GM21447 (cell line): ENCODE data around the gene CA11.
"Not testable (repeated sequence)": the region's sequence is repeated elsewhere in the genome, so short reads cannot be mapped to it uniquely, and the experiment has no call there.

Source experiments
- ATAC-seq: cut with Tn5 transposase; IDR thresholded peaks from one replicate; pipeline ENCODE4 v1.9.1; 2021; ENCODE audit not compliant: unreplicated experiment

Gene CA11

GRCh38 chr19:48669903-48670668 lies 24.1 kb upstream of the CA11 start:
- no peak for ATAC-seq

DNA sequence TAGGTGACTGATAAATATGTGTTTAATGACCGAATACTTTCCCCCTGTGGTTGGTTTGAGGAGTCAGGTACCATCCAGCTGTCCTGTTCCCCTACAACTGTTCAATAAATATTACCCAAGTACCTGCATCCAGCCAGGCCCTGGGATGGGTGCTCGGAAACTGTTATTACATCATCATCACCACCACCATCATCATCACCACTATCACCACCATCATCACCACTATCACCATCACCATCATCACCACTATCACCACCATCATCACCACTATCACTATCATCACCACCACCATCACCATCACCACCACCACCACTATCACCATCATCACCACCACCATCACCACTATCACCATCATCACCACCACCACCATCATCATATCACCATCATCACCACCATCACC lies 22.8 kb upstream of the CA11 start:
- no peak for ATAC-seq

DNA sequence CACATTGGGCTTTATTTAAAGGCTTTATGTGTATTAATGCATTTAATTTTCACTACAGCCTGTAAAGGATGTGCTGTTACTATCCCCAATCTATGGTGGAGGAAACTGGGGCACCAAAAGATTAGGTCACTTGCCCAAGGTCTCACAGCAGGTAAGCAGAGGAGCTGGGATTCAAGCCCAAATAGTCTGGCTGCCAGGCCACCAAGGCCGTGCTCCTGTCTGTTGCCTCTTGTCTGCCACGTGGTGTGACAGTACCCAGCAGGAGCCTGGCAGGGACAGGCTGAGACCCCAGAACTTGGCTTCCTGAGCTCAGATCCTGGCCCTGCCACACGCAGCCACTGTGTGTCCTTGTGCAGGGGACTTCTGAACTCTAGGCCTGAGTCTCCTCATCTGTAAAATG lies 22.3 kb upstream of the CA11 start:
- no peak for ATAC-seq

GRCh38 chr19:48665786-48666185 lies 19.8 kb upstream of the CA11 start:
- ATAC-seq, result no peak

DNA sequence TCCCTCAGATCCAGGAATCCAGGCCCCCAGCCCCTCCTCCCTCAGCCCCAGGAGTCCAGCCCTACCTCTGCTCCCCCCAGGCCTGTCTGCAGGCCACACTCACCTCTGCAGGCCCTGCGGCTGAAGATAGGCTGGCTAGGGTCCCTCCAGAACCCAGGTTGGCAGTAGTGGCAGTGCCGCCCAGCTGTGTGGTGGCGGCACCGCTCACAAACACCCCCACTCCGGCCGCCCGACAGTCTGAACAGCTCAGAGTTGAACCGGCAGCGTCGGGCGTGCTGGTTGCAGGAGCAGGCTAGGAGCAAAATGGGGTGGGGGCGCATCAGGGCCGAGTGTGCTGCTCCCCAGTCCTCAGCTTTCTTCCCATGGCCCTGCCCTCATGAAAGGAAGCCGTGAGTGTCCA lies 18.5 kb upstream of the CA11 start:
- ATAC-seq, result no peak

DNA sequence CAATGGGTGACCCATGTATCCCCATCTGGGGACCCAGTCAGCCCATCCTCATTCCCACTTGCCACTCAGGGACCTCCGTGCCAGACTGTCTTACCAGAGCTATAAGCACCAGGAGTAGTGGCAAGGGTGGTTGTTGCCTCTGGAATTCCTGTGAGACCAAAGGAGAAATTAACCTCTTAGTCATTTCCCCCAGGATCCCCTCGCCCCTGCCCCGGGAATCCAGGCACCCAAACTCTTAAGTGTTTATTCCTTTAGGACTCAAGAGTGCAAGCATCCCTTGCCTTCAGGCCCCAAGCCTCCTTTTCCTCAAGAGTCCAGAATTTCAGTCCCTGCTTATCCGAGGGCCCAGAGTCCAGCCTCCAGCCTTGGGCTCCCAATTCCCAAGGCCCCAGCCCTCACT lies 17.7 kb upstream of the CA11 start:
- no peak for ATAC-seq

GRCh38 chr19:48661711-48662090 lies 15.7 kb upstream of the CA11 start:
- ATAC-seq, result no peak

- ATAC-seq, result peak; percentile 84
Observed at GRCh38 chr19:48660852-48661710, 15.1 kb upstream of the CA11 start.

GRCh38 chr19:48659768-48660167 lies 13.8 kb upstream of the CA11 start:
- ATAC-seq, result no peak

- no peak for ATAC-seq
Observed at GRCh38 chr19:48658483-48658882, 12.5 kb upstream of the CA11 start.

DNA sequence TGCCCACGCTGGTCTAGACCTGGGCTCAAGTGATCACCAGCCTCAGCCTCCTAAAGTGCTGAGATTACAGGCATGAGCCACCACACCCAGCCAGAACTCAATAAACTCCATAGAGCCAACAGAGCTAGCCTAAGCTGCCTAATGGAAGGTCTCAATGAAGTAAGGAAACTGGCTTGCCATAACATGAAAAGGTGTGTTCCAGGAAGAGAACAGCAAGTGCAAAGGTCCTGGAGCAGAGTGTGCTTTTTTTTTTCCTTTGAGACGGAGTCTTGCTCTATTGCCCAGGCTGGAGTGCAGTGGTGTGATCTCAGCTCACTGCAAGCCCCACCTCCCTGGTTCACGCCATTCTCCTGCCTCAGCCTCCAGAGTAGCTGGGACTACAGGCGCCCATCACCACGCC lies 11.8 kb upstream of the CA11 start:
- not testable (repeated sequence) for ATAC-seq

DNA sequence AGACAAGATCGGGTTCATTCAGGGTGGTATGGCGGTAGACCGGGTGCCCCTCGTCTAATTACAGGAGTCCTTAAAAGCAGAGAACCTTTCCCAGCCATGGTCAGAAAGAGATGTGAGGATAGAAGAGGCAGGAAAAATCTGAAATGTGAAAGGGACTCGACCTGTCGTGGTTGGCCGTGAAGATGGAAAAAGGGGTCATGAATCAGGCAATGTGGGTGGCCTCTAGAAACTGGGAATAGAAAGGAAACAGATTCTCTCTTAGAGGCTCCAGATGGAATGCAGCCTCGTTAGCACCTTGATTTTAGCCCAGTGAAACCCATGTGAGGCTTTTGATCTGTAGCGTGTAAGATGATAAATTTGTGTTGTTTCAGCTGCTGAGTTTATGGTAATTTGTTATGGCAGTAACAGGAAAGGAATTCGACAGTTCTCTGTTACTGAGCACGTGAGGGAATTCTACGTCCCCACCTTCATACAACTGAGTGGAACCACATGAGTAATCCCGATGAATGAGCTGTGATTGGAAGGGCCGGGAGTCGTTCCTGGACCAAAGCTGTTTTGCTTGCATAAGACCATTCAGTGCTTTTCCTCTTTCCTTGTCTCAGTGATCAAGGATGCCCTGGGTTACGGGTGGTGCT lies 11.0 kb upstream of the CA11 start:
- ATAC-seq, result no peak

- no peak for ATAC-seq
Observed at GRCh38 chr19:48654299-48655059, 8.5 kb upstream of the CA11 start.

- no peak for ATAC-seq
Observed at GRCh38 chr19:48651683-48652048, 5.7 kb upstream of the CA11 start.

DNA sequence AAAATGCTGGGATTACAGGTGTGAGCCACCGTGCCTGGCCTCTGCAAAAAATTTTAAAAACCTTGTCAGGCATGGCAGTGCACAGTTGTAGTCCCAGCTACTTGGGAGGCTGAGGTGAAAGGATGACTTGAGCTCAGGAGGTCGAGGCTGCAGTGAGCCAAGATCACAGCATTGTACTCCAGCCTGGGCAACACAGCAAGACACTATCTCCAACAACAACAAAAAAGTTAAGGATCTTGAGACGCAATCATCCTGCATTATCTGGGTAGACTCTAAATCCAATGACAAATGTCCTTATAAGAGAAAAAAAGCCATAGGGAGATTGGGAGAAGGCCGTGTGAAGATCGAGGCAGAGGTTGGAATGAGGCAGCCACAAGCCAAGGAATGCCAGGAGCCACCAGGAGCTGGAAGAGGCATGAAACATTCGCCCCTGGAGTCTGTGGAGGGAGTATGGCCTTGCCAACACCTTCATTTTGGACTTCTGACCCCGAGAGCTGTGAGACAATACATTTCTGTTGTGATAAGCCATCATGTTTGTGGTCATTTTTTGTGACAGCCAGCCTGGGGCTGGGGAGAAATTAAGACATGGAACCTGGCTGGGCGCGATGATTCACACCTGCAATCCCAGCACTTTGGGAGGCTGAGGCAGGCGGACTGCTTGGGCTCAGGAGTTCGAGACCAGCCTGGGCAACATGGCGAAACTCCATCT lies 5.1 kb upstream of the CA11 start:
- no peak for ATAC-seq

DNA sequence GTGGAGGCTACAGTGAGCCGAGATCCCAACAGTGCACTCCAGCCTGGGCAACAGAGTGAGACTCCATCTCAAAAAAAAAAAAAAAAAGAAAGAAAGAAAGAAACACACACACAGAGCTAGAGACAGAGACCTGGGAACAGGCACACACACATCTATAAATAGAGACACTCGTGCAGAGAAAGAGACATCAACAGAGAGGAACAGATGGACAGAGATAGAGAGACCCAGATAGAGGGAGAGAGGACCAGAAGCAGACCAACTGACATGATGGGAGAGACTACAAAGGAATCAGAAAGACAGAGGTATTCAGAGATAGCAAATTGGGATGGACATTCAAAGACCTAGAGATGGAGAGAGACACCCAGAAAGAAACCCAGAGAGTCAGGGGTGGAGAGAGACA lies 2.1 kb upstream of the CA11 start:
- no peak for ATAC-seq

DNA sequence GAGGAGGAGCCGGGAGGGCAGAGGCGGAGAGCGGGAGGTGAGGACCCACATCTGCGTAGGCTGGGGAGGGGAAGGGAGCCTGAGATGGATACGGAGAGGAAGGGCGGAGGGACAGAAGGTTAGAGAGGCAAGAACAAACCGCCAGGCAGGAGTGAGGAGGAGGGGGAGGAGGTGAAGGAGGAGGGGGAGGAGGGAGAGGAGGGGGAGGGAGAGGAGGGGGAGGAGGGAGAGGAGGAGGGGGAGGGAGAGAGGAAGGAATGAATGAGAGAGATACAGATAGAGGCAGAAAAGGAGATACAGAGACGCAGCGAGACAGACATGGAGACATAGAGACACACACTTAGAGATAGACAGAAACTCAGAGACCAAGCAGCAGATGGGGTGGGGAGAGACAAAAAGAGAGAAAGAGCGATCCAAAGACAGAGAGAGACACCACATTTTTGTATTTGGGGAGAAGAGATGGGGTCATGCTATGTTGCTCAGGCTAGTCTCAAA lies 782 bp upstream of the CA11 start:
- ATAC-seq, result no peak

DNA sequence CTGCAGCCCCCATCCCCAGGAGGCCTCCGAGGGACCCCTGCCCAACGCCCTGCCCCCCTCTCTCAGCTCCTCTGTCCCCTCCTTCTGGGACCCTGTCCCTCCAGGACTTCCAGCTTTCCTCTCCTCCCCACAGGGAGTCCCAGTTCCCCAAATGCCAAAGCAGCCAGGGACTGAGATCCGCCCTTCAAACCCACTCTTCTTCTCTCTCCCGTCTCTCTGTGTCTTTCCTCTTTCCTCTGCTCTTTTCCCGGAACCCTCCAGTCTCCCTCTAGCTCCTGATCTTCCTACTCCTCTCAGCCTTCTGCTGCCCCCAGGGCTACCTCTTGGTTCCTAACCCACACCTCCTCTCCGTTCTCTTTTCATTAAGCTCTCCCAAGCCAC lies 377 bp downstream of the CA11 start:
- ATAC-seq, result no peak

DNA sequence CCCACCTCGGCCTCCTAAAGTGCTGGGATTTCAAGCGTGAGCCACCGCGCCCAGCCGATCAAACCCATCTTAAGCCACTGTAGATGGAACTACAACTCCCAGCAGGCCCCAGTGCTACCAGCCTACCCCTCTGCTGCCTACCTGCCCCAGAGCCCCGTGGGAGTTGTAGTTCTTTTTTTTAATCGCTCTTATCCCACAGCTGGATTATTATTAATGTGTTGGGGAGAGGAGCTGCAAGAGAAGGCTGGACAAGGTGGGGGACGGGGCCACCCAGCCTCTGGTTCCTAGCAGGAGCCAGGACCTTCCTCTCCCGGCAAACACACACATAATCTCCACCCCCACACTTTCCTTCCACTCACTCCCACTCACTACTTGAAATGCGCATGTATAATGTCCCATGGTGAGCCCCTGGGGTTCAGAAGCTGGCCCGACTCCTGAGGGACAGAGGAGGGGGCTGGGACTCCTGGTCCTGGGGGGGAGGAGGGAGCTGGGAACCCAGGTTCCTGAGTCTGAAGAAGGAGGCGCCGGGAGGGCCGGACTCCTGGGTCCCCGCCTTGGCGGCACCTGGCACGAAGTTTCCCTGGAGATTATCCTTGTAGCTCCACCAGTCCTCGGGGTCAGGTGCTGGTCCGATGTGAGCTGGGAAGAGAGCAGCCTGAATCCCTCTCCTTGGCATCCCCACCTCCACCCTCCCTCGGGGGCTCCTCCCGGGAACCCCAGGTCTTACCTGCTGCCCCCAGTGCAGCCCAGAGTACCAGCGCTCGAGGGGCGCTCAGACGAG lies 958 bp downstream of the CA11 start:
- no peak for ATAC-seq

GRCh38 chr19:48644355-48644754 lies 1.6 kb downstream of the CA11 start:
- ATAC-seq, result no peak
